Caco-2 (cell line): Measurements from ENCODE around the gene ESRRB. TPM values are rescaled to one million over a fixed set of nuclear protein-coding genes. Genes with fewer than 3 reads are reported as not detected.

Experiments
- BruUV-seq: library from RNA; stranded (reverse); fragments of 400-500 nt; replicated peaks from 2 replicates; lab custom pipeline; 2021; lab: Mats Ljungman, UMichigan
- CTCF ChIA-PET: fragments of 300-600 bp; sonication (Branson Sonifier 250); formaldehyde crosslinking; loops from one replicate; lab custom pipeline; 2022; ENCODE audit warnings: antibody characterized with exemption; lab: Charles Lee
- POLR2A ChIA-PET: fragments of 300-600 bp; sonication (Branson Sonifier 250); formaldehyde crosslinking; loops from one replicate; lab custom pipeline; 2022; ENCODE audit warnings: antibody characterized with exemption; lab: Charles Lee
- DNase-seq, 2 experiments: peaks; one replicate each; pipeline versions ENCODE4 v3.0.0 to v3.0.0-alpha.2; 2020 to 2022
- H3K27me3 ChIP-seq: replicated peaks from 2 replicates; pipeline ENCODE4 v1.6.0; 2011; ENCODE audit warnings: low read length; ENCODE audit not compliant: control insufficient read depth, insufficient read depth
- H3K36me3 ChIP-seq: 2 replicates; pipeline ENCODE4 v1.5.1; 2011; ENCODE audit warnings: low read length; ENCODE audit not compliant: control insufficient read depth, insufficient read depth
- H3K4me1 ChIP-seq: fragments of 250-450 bp; sonication (Bioruptor Pico); 2 replicates; pipeline ENCODE4 v1.5.1; 2020; ENCODE audit warnings: mild to moderate bottlenecking
- H3K4me3 ChIP-seq: 2 replicates; pipeline ENCODE4 v1.5.1; 2011; ENCODE audit warnings: low read depth, mild to moderate bottlenecking, control low read depth, low read length
- H3K9me3 ChIP-seq: fragments of 250-450 bp; sonication (Bioruptor Pico); 2 replicates; pipeline ENCODE4 v1.5.1; 2020; ENCODE audit warnings: mild to moderate bottlenecking, moderate library complexity
- H3K27ac Mint-ChIP-seq: one replicate; pipeline ENCODE4 v1.8.0; 2022; ENCODE audit warnings: mixed read lengths; ENCODE audit not compliant: unreplicated experiment
- H3K27me3 Mint-ChIP-seq: one replicate; pipeline ENCODE4 v1.8.0; 2022; ENCODE audit warnings: mixed read lengths; ENCODE audit not compliant: insufficient read depth, unreplicated experiment
- H3K36me3 Mint-ChIP-seq: one replicate; pipeline ENCODE4 v1.8.0; 2022; ENCODE audit warnings: mild to moderate bottlenecking, mixed read lengths; ENCODE audit not compliant: insufficient read depth, unreplicated experiment
- H3K4me1 Mint-ChIP-seq: one replicate; pipeline ENCODE4 v1.8.0; 2022; ENCODE audit warnings: low read depth, mixed read lengths; ENCODE audit not compliant: unreplicated experiment
- H3K4me3 Mint-ChIP-seq: one replicate; pipeline ENCODE4 v1.8.0; 2022; ENCODE audit warnings: mild to moderate bottlenecking, moderate library complexity, mixed read lengths; ENCODE audit not compliant: unreplicated experiment
- H3K9me3 Mint-ChIP-seq: one replicate; pipeline ENCODE4 v1.8.0; 2022; ENCODE audit warnings: mixed read lengths; ENCODE audit not compliant: unreplicated experiment
- intact Hi-C: fragments of 100-400 bp; cut with micrococcal nuclease; formaldehyde crosslinking; loops from one replicate; pipeline ENCODE4 v1.10.0; 2022; ENCODE audit not compliant: unreplicated experiment
- total RNA-seq: library from RNA; stranded (reverse); gene quantifications from 2 replicates; pipeline ENCODE4 v1.2.3, GENCODE V29; 2022
- TF ChIP-seq, protein P1 (sequence below), 2 experiments: fragments of 200-600 bp in 1 of 2; IDR thresholded peaks; 1 replicate in 1 of 2; 2 replicates in 1 of 2; pipeline versions ENCODE4 v1.5.1 to v1.8.0; 2011 to 2022; ENCODE audit warnings: antibody characterized with exemption in 1 of 2, control low read depth in 1 of 2, inconsistent platforms in 1 of 2, low read depth in 1 of 2, low read length in 1 of 2, mild to moderate bottlenecking in 1 of 2, moderate library complexity in 1 of 2; ENCODE audit not compliant: insufficient read depth in 1 of 2, severe bottlenecking in 1 of 2, unreplicated experiment in 1 of 2

Gene ESRRB
- total RNA-seq, 1 experiment from 2014 or later: not detected

DNA sequence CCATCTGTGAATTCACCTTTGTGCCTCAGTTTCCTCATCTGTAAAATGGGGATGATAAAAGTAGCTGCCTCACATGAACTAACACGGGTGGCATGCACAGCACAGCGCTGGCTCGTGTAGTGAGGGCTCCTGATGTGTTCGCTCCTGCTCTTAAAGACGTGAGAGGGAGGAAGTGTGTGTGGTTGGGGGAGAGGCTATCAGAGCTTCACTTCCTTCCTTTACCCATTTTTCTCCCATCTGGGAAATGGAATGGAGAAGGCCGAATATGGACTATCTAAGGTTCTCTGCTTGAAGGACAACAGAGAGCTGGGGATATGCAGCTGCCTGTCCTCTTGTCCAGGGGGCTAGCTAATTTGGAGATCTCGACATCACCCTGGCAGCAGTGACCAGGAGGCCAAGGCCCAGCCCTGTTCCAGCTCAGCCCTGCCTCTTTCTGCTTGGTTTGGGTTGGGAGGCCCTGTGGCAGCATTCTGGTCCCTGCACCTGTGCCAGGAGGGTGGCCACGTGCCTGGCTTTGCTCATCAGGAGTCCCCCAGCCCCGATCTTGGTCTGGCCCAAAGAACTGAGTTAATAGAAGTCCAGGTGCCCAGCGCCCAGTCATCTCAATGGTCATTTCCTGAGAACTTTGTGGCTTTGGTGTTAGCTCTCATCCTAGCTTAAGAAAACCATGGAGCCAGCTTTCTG, 44.5 kb upstream of the ESRRB start:
- H3K4me1 ChIP-seq: no peaks in the 10 kb centered on the region
- TF ChIP-seq, protein P1, sequence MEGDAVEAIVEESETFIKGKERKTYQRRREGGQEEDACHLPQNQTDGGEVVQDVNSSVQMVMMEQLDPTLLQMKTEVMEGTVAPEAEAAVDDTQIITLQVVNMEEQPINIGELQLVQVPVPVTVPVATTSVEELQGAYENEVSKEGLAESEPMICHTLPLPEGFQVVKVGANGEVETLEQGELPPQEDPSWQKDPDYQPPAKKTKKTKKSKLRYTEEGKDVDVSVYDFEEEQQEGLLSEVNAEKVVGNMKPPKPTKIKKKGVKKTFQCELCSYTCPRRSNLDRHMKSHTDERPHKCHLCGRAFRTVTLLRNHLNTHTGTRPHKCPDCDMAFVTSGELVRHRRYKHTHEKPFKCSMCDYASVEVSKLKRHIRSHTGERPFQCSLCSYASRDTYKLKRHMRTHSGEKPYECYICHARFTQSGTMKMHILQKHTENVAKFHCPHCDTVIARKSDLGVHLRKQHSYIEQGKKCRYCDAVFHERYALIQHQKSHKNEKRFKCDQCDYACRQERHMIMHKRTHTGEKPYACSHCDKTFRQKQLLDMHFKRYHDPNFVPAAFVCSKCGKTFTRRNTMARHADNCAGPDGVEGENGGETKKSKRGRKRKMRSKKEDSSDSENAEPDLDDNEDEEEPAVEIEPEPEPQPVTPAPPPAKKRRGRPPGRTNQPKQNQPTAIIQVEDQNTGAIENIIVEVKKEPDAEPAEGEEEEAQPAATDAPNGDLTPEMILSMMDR (IDR thresholded peaks at IDR 0.05; ENCODE audit: insufficient read depth in 1 of 2, low read depth in 1 of 2, low read length in 1 of 2, severe bottlenecking in 1 of 2, unreplicated experiment in 1 of 2): no peak
- no peak overlapping the region for H3K4me3 ChIP-seq
- H3K9me3 ChIP-seq: no peaks in the 10 kb centered on the region
- no peaks in the 10 kb centered on the region for H3K36me3 ChIP-seq
- no peaks in the 10 kb centered on the region for H3K27me3 ChIP-seq
- H3K4me1 Mint-ChIP-seq: no peaks in the 10 kb centered on the region
- no peaks in the 10 kb centered on the region for H3K9me3 Mint-ChIP-seq
- no peak overlapping the region for H3K27ac Mint-ChIP-seq
- H3K4me3 Mint-ChIP-seq: no peak overlapping the region
- no peaks in the 10 kb centered on the region for H3K36me3 Mint-ChIP-seq
- CTCF ChIA-PET: interaction anchor here (1.1 kb wide), 1 partner anchor 281 kb away, joined by 3 read pairs; no protein-coding TSS in a partner anchor
- H3K27me3 Mint-ChIP-seq: peaks cover 9% of the 10 kb centered on the region
- no peak for DNase-seq
- intact Hi-C loops: no loop called here
- POLR2A ChIA-PET: interaction anchor here (0.5 kb wide), 1 partner anchor 323 kb away, joined by 3 read pairs; no protein-coding TSS in a partner anchor
- BruUV-seq: no TSS peak

DNA sequence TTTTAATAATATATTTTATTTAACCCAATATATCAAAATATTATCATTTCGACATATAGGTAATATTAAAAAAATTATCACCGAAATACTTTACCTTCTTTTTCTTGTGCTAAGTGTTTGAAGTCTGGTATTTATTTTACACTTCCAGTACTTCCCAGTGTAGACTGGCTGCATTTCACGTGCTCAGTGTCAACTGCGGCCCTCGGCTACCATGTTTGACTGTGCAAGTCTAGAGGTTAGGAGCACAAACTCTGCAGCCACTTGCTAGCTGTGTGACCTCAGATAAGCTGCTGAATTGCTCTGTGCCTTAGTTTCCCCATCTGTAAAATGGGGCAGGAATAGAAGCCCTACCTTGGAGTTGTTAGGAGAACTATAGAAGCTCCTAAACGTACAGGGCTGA, 42.3 kb upstream of the ESRRB start:
- H3K36me3 ChIP-seq: no peaks in the 10 kb centered on the region
- no peaks in the 10 kb centered on the region for H3K9me3 ChIP-seq
- intact Hi-C loops: no loop called here
- H3K36me3 Mint-ChIP-seq: no peaks in the 10 kb centered on the region
- H3K9me3 Mint-ChIP-seq: no peaks in the 10 kb centered on the region
- ChIA-PET CTCF (no interaction called here), POLR2A (interaction anchor here (0.7 kb wide), 1 partner anchor 34 kb away, joined by 4 read pairs; no protein-coding TSS in a partner anchor)
- H3K27ac Mint-ChIP-seq: no peak overlapping the region
- TF ChIP-seq, protein P1 (IDR thresholded peaks at IDR 0.05; ENCODE audit: insufficient read depth in 1 of 2, low read depth in 1 of 2, low read length in 1 of 2, severe bottlenecking in 1 of 2, unreplicated experiment in 1 of 2): no peak
- H3K4me1 ChIP-seq: no peaks in the 10 kb centered on the region
- no peaks in the 10 kb centered on the region for H3K27me3 ChIP-seq
- peaks cover 11% of the 10 kb centered on the region for H3K27me3 Mint-ChIP-seq
- DNase-seq: no peak
- no TSS peak for BruUV-seq
- H3K4me1 Mint-ChIP-seq: no peaks in the 10 kb centered on the region
- H3K4me3 ChIP-seq: no peak overlapping the region
- H3K4me3 Mint-ChIP-seq: no peak overlapping the region

DNA sequence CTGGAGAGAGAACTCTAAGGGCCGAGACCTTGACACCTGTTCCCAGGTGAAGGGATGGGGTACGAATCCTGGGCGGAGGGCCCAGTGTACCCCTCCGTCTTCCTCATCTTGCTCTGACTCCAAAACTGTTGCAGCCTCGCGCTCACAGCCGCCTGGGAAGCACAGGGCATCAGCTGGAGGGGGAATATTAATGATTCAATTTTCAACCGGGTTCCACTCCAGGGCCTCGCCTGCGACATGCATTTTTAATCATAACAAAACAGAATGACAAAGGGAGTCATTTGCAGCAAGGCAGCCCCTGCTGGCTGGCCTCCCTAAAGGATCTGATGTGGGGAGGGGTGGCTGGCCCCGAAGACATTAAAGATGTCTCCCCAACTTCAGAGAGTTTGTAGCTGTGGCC, 41.6 kb upstream of the ESRRB start:
- Histone ChIP-seq H3K27me3 (no peaks in the 10 kb centered on the region), H3K4me1 (no peaks in the 10 kb centered on the region), H3K36me3 (no peaks in the 10 kb centered on the region), H3K9me3 (no peaks in the 10 kb centered on the region), H3K4me3 (no peak overlapping the region)
- H3K36me3 Mint-ChIP-seq: no peaks in the 10 kb centered on the region
- H3K27ac Mint-ChIP-seq: no peak overlapping the region
- ChIA-PET POLR2A (no interaction called here), CTCF (no interaction called here)
- H3K9me3 Mint-ChIP-seq: no peaks in the 10 kb centered on the region
- no TSS peak for BruUV-seq
- TF ChIP-seq, protein P1 (IDR thresholded peaks at IDR 0.05; ENCODE audit: insufficient read depth in 1 of 2, low read depth in 1 of 2, low read length in 1 of 2, severe bottlenecking in 1 of 2, unreplicated experiment in 1 of 2): no peak
- intact Hi-C loops: no loop called here
- no peak for DNase-seq
- peaks cover 8% of the 10 kb centered on the region for H3K27me3 Mint-ChIP-seq
- no peak overlapping the region for H3K4me3 Mint-ChIP-seq
- H3K4me1 Mint-ChIP-seq: no peaks in the 10 kb centered on the region
